Measurements from ENCODE around the gene FGD4.

DNA sequence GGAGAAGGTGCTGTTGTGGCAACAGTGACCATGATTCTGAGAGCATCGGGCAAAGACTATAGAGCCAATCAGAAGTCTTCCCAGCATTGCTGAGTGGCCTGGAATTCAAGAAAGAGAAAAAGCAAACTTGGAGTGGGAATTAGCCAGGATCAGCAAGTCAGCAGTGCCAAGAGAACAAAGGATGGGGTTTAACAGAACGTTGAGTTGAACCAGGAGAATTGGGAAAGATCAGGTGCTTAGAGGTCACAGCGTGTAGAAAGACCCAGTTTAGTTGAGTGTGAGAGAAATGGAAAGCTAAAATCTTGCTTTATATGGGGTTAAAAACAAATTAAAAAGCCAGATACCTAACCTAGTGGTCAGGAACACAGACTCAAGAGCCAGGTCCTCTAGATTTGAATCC, 189.2 kb downstream of the FGD4 start:
- no peak for TF ChIP-seq EZH2 (IDR thresholded peaks at IDR 0.05)
- no peak for TF ChIP-seq POLR2AphosphoS5 (IDR thresholded peaks at IDR 0.05; ENCODE audit: borderline replicate concordance, low read depth, low read length)
- TF ChIP-seq FOXP2 (optimal IDR thresholded peaks at IDR 0.05; ENCODE audit: control extremely low read depth, extremely low read length, insufficient read depth), result no peak
